SK-N-SH (cell line): ENCODE results near the gene POU2F3.

ENCODE experiments used
- EP300 ChIP-seq, 2 experiments: IDR thresholded peaks; 2 replicates each; pipeline versions ENCODE4 v1.4.0 to v1.6.1; 2012; ENCODE audit warnings: borderline replicate concordance in 1 of 2, low read depth in 1 of 2, low read length in 1 of 2
- FOXJ3 ChIP-seq: sonication (generic); formaldehyde crosslinking; IDR thresholded peaks from 2 replicates; pipeline ENCODE4 v1.5.1; 2020; ENCODE audit warnings: mild to moderate bottlenecking, missing genetic modification reagents
- GABPA ChIP-seq: IDR thresholded peaks from 2 replicates; pipeline ENCODE4 v1.4.0; 2012; ENCODE audit warnings: low read depth, mild to moderate bottlenecking
- MAX ChIP-seq: IDR thresholded peaks from 2 replicates; pipeline ENCODE4 v1.4.0; 2012; ENCODE audit warnings: low read depth
- POLR2AphosphoS5 ChIP-seq: IDR thresholded peaks from 2 replicates; pipeline ENCODE4 v1.6.1; 2012; ENCODE audit warnings: low read depth, low read length
- SIN3A ChIP-seq: IDR thresholded peaks from 2 replicates; pipeline ENCODE4 v1.6.1; 2012; ENCODE audit warnings: low read depth, mild to moderate bottlenecking, low read length, moderate library complexity, borderline replicate concordance
- TAF1 ChIP-seq: IDR thresholded peaks from 2 replicates; pipeline ENCODE4 v1.6.1; 2012; ENCODE audit warnings: low read depth, mild to moderate bottlenecking, low read length, moderate library complexity, borderline replicate concordance

GRCh38 chr11:120344302-120345004 lies 104.5 kb downstream of the POU2F3 start:
- no peak for TF ChIP-seq TAF1
- TF ChIP-seq SIN3A, result 0 out of 2 replicates have a peak, but pooled peaks have one; percentile 69
- TF ChIP-seq POLR2AphosphoS5, result peak; percentile 55; the same call in 1 of the 2 replicates
- peak in 1 of 2 experiments; percentile 67; a peak in 1 of 4 replicates for TF ChIP-seq EP300 (IDR thresholded peaks at IDR 0.05; ENCODE audit: borderline replicate concordance in 1 of 2, low read depth in 1 of 2, low read length in 1 of 2)
- 0 out of 2 replicates have a peak, but pooled peaks have one; percentile 32 for TF ChIP-seq MAX
- TF ChIP-seq FOXJ3 (CRISPR knock-in tag), result no peak
- TF ChIP-seq GABPA, result no peak
